ENCODE results near the gene SNRPD2.
"Not testable (repeated sequence)": the region's sequence is repeated elsewhere in the genome, so short reads cannot be mapped to it uniquely, and the experiment has no call there.

The SNRPD2 gene

GRCh38 chr19:45705115-45705514 is 13.4 kb upstream of the SNRPD2 start:
- DNase-seq (ENCODE audit: low spot score), result no peak

- no peak for DNase-seq (ENCODE audit: low spot score)
Measured at GRCh38 chr19:45701676-45702075, 9.9 kb upstream of the SNRPD2 start.

GRCh38 chr19:45693106-45693788 is 1.5 kb upstream of the SNRPD2 start:
- DNase-seq (ENCODE audit: low spot score), result peak; percentile 77

- DNase-seq (ENCODE audit: low spot score), result peak; percentile 99
Measured at GRCh38 chr19:45692187-45693105, 693 bp upstream of the SNRPD2 start, which contains the start of gene QPCTL. TSS of gene QPCTL (plus strand) at chr19:45692666. CDS start at chr19:45692704, 38 bp downstream.

GRCh38 chr19:45687599-45687998 is 4.2 kb downstream of the SNRPD2 start:
- DNase-seq (ENCODE audit: low spot score), result no peak

- not testable (repeated sequence) for DNase-seq (ENCODE audit: low spot score)
Measured at GRCh38 chr19:45685045-45685444, 6.7 kb downstream of the SNRPD2 start.

- no peak for DNase-seq (ENCODE audit: low spot score)
Measured at GRCh38 chr19:45682908-45683307, 8.8 kb downstream of the SNRPD2 start.

GRCh38 chr19:45682117-45682516 is 9.6 kb downstream of the SNRPD2 start:
- no peak for DNase-seq (ENCODE audit: low spot score)

GRCh38 chr19:45681391-45682015 is 10.2 kb downstream of the SNRPD2 start:
- peak; percentile 90 for DNase-seq (ENCODE audit: low spot score)

GRCh38 chr19:45677351-45678230 is 14.2 kb downstream of the SNRPD2 start:
- DNase-seq (ENCODE audit: low spot score), result peak; percentile 76

GRCh38 chr19:45676851-45677263 is 14.9 kb downstream of the SNRPD2 start:
- DNase-seq (ENCODE audit: low spot score), result no peak

- no peak for DNase-seq (ENCODE audit: low spot score)
Measured at GRCh38 chr19:45674946-45675345, 16.8 kb downstream of the SNRPD2 start.

GRCh38 chr19:45670670-45671453 is 20.9 kb downstream of the SNRPD2 start:
- DNase-seq (ENCODE audit: low spot score), result peak; percentile 87

- no peak for DNase-seq (ENCODE audit: low spot score)
Measured at GRCh38 chr19:45668342-45668871, 23.3 kb downstream of the SNRPD2 start.

GRCh38 chr19:45667620-45668341 is 24.0 kb downstream of the SNRPD2 start, which contains the start of gene GIPR:
TSS of gene GIPR (plus strand) at chr19:45668221. CDS start at chr19:45669521, 1,300 bp downstream.
- peak; percentile 62 for DNase-seq (ENCODE audit: low spot score)

GRCh38 chr19:45664575-45664974 is 27.2 kb downstream of the SNRPD2 start:
- DNase-seq (ENCODE audit: low spot score), result no peak

GRCh38 chr19:45663800-45664199 is 28.0 kb downstream of the SNRPD2 start:
- DNase-seq (ENCODE audit: low spot score), result no peak

GRCh38 chr19:45660636-45661035 is 31.1 kb downstream of the SNRPD2 start:
- DNase-seq (ENCODE audit: low spot score), result no peak

GRCh38 chr19:45659096-45659729 is 32.5 kb downstream of the SNRPD2 start:
- no peak for DNase-seq (ENCODE audit: low spot score)
